NCI-H2227 (cell line): Measurements from ENCODE around the gene TBCEL.
"Not testable (repeated sequence)": the region's sequence is repeated elsewhere in the genome, so short reads cannot be mapped to it uniquely, and the experiment has no call there.

Experiments used
- DNase-seq: peaks from one replicate; lab custom pipeline; 2025; ENCODE audit not compliant: unreplicated experiment; lab: John Stamatoyannopoulos, UW

TBCEL gene

DNA sequence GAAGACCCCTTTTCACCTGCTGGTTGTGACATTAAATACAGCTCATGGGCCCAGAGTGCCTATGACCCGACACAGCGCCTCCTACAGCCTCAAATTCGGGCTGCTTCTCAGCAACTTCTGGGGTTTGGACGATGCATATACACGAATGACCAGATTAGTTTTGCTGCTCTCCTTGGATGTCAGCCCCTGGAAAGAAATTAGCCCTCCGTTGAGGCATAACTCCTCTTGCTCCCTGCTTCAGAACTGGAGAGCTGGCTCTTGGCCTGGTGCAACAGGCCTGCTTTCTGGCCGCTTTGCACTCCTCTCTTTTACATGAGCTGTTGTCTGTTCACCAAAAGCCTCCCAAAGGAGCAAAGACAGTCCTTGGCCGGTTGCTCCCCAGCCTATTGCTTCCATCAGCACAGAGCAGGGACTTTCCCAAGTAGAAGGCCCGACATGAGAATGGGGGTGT, 80.4 kb downstream of the TBCEL start:
- DNase-seq, result no peak

DNA sequence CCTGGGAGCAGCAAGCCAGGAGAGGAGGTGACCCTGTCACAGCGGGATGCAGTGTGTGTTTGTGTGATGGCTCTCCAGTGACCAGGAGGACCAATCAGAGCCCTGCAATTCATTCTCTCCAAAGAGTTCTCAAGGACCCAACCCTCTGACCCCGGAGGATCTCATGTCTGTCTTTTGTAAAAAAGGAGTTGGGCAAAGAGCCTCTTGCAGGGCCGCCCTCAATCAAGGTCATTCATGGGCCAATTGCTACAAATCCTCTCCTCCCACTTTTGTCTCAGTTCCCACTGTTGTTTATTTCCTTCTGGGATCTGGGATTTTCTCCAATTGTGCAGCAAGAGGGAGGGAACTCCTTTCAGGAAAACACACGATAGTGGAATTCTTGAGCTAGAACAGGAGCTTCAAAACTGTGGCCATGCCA, 81.2 kb downstream of the TBCEL start:
- DNase-seq, result peak; percentile 52

DNA sequence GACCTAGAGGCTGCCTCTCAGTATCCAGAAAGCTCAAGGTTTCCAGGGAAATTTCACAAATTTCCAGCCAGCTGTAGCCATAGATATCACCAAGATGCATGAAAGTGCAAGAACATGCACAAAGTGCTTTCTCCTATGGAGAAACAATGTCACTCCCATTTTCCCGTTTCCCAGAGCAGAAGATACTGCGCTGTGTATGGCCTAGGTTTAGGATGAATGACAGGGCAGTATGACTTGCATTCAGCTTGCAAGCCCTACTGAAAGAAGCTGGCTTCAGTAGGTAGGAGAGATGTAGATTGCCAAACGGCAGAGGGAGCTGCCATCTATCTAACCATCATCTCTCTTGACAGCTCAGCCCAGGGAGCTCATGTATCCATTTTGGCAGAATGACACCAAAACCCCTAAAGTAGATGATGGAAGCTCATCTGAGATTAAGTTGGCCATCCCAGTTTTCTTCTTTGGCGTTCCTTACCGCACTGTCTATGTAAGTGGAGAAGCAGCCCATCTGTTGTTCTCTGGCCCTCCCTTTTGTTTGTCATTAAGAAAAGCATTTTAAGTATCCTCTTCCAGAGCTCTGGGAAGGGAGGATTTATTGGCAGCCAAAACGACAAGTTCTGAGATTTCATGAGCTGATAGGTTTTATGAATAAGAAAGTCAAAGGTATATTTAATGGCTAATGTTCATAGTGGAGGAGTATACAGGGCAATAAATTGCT, 81.7 kb downstream of the TBCEL start:
- DNase-seq, result no peak

DNA sequence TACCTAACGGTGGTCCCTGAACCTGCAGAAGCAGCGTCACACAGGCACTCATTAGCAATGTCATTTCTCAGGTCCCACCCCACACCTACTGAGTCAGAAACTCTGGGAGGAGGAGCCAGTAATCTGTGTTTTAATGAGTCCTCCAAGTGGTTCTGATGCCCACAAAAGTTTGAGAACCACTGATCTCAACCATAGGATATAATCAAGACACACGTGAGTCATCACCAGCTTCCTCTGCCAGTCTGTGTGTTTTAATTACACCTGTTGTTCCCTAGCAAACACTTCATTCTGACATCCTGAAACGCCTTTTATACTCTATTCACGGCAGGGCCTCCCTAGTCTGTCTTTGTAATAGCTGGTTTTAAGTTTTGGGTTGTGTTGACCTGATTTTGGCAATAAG, 82.9 kb downstream of the TBCEL start:
- no peak for DNase-seq

DNA sequence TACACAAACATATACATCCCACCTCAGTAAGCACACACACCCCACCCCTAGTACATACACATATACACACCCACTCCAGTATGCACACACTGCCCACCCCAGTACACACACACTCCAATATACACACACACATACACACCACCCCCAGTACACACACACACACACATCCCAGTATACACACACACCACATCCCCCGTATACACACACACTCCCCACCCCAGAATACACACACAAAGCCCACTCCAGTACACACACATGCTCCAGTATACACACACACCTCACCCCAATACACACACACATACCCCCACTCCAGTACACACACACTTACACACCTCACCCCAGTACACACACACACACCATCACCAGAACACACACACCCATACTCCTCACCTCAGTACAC, 84.5 kb downstream of the TBCEL start:
- DNase-seq, result no peak

DNA sequence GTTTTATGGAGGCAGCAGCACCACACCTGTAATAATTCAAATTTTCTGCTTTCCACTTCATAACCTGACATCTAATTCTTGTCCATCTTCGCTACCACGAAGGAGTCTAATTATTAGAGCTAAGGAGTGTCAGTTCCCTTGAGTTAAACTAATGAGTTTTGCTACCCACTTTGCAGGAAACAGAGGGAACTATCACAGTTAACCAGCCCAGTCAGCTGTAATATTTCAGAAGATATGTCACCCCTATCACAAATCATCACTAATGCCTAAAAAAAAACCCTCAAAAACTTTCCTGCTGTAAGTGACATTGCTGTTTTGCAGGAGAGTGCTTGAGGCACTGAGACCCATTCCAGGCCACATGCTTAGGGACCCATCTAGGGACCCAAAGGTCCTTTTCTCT, 85.6 kb downstream of the TBCEL start:
- no peak for DNase-seq

DNA sequence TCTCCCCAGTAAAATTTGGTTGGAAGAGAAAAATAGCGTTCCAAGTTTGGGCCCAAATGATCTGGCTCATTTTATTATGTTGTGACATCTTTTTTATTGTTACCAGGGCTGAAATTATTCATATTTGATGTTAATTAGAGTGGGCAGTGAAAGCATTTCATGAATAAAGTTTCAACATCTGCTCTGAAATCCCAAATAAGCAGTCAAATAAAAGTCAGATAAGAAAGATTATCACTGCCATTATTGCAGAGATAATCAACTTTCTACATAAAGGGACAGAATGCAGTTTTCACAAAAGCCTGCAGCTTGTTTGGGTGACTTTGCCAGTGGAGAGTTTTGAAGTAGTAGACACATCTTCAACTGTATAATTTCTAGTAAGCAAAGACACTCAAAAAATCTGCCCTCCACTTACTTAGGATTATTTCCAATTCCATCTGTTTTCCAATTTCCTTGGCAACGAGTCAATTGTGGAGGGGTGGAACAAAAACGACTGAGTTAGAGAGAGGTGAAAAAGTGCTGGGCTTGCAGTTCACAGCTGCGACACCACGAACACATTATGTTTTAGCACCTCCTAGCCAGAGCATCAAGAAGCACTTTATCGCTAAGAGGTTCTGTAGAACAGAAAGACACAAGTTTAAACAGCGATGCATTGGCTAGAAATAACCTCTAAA, 86.1 kb downstream of the TBCEL start:
- no peak for DNase-seq

DNA sequence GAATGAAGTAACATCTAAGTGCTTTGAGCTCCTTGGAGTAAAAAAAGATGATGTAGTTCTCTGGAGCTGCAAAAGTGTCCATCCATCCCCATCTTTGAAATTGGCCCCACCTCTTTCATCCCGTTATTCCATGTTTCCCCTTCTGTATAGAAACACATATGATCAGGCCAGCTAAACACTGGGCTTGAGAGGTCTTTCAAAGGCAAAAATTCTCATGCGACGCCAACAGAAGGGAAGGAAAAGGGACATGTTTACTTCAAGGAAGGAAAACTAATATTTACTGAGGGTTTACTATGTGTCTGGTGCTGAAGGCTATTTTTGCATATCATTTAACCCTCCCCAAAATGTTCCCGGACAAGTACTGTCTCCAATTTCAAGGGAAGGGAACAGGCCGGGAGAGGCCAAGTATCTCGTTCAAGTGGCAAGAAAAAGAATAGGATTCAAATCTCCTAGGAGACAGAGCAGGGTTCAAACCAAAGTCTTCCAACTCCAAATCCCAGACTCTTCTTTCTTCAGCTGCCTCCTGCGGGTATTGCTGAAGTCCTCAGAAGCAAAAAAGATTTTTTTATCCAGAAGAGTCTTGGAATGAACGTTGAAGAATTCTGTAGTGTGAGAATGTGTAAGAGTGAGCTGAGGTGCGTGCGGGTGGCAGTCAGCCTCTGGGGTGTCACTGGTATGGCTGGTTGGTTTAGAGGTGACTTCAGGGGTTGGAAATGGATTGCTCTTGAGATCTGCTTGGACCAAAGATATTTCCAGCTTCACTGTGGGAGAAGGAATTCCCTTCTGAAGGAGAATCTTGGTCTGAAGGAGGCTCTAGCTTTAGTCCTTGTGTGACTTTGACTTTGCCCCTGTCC, 87.2 kb downstream of the TBCEL start:
- DNase-seq, result no peak

DNA sequence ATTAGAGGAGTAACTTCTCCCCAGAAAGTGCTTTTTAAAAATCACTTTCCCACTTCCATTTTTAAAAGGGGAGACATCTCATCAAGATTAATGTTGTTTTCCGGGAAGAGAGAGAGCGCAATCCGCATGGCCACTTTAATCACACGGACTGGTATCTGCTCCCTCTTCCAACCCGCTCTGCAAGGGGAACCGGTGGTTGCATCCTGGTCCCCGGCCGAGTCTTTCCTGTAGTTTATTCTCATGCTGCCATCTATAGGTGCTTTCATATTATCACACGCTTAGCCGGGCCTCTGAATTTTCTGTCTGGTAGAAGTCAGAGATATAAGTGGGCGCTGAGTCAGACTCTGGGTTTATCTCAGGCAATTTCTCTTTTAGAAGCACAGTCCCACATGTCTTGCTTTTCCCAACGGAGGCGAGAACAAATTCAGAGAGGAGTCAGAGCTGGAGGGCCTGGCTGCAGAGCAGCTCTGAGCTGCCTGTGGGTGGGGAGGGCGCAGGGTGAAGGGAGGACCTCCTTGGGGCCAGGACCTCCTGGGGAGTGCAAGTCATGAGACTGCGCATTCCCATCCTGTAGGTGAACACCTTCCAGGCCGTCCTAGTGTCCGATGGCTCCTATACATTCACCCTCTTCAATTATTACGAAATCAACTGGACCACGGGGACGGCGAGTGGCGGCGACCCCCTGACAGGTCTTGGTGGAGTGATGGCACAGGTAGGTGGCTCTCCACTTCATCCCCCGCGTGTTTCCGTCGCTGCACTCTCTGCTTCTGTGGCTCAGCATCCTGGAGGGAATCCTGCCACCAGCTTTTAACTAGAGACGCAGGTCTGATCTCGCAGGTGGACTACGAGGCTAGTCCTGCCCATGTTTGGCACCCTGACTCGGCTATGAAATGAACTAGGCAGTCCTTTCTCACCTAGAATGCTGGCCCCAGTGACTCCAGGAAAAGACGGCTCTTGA, 88.9 kb downstream of the TBCEL start:
- DNase-seq, result peak; percentile 77

DNA sequence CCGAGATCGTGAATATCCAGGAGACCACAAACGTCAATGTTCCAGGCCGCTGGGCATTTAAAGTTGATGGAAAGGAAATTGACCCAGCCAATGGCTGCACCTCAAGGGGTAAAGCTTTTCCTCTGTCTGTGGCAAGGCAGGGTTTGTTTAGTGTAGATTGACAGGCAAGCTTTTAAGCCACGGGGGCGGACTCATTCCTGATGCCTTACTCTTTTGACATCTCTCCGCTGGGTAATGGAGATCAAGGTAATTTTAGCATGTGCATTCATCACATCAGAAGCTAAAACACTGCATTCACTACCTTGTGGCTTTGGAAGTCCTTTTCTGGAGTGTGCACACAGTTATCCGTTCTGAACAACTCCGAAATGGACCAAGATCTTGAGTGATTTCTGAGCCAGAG, 89.7 kb downstream of the TBCEL start:
- peak; percentile 11 for DNase-seq

DNA sequence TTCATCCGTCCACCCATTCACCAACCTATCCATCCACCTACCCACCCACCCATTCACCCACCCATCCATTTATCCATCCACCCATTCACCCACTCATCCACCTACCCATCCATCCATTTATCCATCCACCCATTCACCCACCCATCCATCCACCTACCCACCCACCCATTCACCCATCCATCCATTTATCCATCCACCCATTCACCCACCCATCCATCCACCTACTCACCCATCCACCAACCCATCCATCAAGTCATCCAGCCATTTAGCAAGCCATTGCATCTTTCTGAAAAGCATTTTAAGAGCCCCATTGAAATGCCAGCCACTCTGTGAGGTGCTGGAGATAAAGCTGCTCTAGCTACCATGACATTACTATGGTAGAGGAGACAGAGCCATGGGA, 91.1 kb downstream of the TBCEL start:
- not testable (repeated sequence) for DNase-seq

DNA sequence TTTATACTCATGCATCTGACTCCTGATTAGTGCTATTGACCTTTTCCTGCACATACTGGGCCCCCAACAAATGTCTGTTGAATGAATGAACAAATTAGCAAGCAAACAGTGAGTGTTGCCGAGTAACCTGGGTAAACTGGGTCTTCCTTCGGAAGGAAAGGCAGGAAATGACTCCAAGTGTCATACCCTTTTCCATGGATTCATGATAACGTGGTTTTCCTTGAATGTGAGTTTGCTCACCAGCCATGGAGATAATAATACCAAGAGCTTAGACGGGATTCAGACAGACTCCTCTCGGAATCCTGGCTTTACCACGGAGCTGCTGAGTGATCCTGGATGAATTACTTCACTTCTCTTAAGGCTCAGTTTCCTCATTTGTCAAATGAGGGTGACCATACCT, 93.9 kb downstream of the TBCEL start:
- no peak for DNase-seq

DNA sequence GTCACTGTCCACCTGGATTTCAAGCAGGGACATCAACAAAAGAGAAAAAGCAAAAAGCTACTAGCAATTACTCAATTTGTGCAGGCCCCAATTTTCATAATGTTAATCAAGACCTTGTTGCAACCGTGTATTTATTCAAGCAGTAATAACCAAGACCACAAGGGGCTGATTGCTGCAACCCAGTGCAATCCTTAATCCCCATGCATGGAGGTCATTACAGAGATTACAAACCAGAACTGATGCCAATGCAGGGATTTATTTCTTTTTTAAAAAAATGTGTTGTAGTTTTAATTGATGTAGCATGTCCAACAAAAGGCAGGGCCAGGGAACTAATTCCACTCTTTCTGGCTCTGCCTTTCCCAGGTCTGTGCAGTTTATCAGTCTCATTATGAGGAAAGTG, 95.5 kb downstream of the TBCEL start:
- no peak for DNase-seq

DNA sequence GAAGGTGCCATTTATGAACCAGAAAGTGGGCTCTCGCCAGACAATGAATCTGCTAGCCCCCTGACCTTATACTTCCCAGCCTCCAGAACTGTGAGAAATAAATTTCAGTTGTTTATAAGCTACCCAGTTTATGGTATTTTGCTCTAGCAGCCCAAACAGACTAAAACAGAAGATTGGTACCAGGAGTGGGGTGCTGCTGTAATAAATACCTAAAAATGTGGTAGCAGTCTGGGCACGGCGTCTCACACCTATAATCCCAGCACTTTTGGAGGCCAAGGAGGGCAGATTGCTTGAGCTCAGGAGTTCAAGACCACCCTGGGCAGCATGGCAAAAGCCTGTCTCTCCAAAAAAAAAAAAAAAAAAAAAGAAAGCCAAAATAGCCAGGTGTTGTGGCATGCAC, 98.4 kb downstream of the TBCEL start:
- DNase-seq, result no peak

DNA sequence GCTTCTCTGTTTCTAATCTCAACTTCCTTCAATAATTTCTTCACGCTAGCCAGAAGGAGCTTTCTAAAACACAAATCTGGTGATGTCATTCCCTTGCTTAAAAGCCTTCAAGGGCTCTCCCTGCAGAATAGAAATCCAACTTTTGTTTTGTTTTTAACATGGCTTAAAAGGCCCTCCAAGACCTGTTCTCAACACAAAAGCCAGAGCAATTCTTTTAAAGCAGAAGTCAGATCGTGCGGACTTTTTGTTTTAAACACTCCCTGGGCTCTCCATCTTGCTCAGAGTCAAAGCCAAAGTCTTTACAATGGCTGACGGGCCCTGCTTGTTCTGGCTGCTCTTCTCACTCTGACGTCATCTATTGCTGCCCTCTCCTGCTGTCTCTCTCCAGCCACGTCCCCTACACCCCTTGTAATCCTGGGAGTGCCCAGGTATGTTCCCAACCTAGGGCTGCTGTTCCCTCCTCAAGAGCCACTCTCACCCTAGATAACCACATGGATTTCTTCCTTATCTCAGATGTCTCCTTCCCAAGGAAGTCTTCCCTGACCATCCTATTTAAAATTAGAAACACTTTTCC, 99.7 kb downstream of the TBCEL start:
- no peak for DNase-seq

DNA sequence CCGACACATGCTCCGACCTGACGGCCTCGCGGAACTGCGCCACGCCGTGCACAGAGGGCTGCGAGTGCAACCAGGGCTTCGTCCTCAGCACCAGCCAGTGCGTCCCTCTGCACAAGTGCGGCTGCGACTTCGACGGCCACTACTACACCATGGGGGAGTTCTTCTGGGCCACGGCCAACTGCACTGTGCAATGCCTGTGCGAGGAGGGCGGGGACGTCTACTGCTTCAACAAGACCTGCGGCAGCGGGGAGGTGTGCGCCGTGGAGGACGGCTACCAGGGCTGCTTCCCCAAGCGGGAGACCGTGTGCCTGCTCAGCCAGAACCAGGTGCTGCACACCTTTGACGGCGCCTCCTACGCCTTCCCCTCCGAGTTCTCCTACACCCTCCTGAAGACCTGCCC, 103.9 kb downstream of the TBCEL start:
- no peak for DNase-seq

DNA sequence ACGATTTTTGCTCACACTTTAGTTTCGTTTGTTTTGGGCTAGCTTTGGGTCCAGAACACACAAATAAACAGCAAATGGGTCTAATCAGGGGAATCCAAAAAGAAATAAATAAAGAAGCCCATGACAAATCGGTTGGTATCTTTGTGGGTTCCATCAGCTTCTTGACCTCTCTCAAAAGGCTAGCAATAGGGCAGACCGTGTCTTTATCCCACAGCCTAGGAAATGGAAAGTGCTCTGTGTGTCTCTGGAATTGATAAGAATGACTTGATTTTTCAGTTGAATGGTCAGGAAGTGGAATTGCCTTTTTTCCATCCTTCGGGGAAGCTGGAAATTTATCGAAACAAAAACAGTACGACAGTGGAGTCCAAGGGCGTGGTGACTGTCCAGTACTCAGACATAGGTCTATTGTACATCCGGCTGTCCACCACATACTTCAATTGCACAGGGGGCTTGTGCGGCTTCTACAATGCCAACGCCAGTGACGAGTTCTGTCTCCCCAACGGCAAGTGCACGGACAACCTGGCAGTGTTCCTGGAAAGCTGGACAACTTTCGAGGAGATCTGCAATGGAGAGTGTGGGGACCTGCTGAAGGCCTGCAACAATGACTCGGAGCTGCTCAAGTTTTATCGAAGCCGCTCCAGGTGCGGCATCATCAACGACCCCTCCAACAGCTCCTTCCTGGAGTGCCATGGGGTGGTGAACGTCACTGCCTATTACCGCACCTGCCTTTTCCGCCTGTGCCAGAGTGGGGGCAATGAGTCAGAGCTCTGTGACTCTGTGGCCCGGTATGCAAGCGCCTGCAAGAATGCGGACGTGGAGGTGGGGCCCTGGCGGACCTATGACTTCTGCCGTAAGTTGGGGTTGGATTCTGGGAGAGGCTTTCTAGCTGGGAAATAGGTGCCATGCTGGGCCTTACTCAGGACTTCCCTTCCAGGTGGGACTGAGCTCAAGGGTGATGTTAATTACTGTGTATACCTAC, 105.7 kb downstream of the TBCEL start:
- DNase-seq, result no peak

DNA sequence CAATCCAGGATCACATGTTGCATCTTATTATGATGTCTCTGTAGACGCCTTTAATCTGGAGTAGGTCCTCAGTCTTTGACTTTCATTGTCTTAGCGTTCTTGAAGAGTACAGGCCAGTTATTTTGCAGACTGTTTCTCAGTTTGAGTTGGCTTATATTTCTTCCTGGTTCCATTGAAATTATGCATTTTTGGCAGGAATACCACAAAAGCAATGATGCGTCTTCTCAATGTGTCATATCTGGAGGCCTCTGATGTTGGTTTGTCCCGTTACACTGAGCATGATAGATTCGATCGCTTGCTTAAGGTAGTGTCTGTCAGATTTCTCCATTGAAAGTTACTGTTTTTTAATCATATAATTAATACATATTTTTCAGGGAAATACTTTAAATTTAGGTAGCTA, 107.8 kb downstream of the TBCEL start:
- DNase-seq, result no peak
